Smooth muscle cell (in vitro differentiated cells): Measurements from ENCODE around the gene ITGBL1. TPM values are rescaled to one million over a fixed set of nuclear protein-coding genes. Genes with fewer than 3 reads are reported as not detected.

Source experiments
- DNase-seq: peaks from one replicate; lab custom pipeline; 2025; ENCODE audit not compliant: unreplicated experiment; lab: John Stamatoyannopoulos, UW
- H2AFZ ChIP-seq: fragments of 200-600 bp; sonication (generic); 2 replicates; pipeline ENCODE4 v1.6.0; 2016; ENCODE audit warnings: antibody characterized with exemption, low read depth, mild to moderate bottlenecking
- H3F3A ChIP-seq: fragments of 200-600 bp; sonication (generic); 2 replicates; pipeline ENCODE4 v1.6.0; 2017; ENCODE audit warnings: antibody characterized with exemption, low read depth
- H3K27ac ChIP-seq: fragments of 200-600 bp; sonication (generic); 2 replicates; pipeline ENCODE4 v1.5.1; 2016; ENCODE audit warnings: low read depth, mild to moderate bottlenecking
- H3K27me3 ChIP-seq: fragments of 200-600 bp; sonication (generic); 2 replicates; pipeline ENCODE4 v1.6.1; 2016; ENCODE audit warnings: low read depth, mild to moderate bottlenecking
- H3K36me3 ChIP-seq: fragments of 200-600 bp; sonication (generic); 2 replicates; pipeline ENCODE4 v1.5.1; 2016; ENCODE audit warnings: low read depth
- H3K4me1 ChIP-seq: fragments of 200-600 bp; sonication (generic); 2 replicates; pipeline ENCODE4 v1.5.1; 2016; ENCODE audit warnings: low read depth
- H3K4me2 ChIP-seq: fragments of 200-600 bp; sonication (generic); 2 replicates; pipeline ENCODE4 v1.6.0; 2016; ENCODE audit warnings: mild to moderate bottlenecking
- H3K4me3 ChIP-seq: fragments of 200-600 bp; sonication (generic); 2 replicates; pipeline ENCODE4 v1.5.1; 2016; ENCODE audit warnings: mild to moderate bottlenecking
- H3K79me2 ChIP-seq: fragments of 200-600 bp; sonication (generic); 2 replicates; pipeline ENCODE4 v1.6.0; 2016; ENCODE audit warnings: low read depth, mild to moderate bottlenecking
- H3K9ac ChIP-seq: fragments of 200-600 bp; sonication (generic); 2 replicates; pipeline ENCODE4 v1.6.0; 2016; ENCODE audit warnings: low read depth
- H3K9me3 ChIP-seq: fragments of 200-600 bp; sonication (generic); replicated peaks from 2 replicates; pipeline ENCODE4 v1.5.1; 2016; ENCODE audit warnings: low read depth
- H4K20me1 ChIP-seq: fragments of 200-600 bp; sonication (generic); 2 replicates; pipeline ENCODE4 v1.6.0; 2016; ENCODE audit warnings: low read depth
- WGBS: methylation state at CpG from one replicate; pipeline ENCODE4 v1.1.7; 2016; ENCODE audit warnings: low lambda C conversion rate; 5-methylcytosine and 5-hydroxymethylcytosine counted together
- polyA plus RNA-seq: library from polyadenylated mRNA; unstranded; fragments of >200 nt; fragmentation: Nextera tagmentation; extraction: Ambion mirVana; gene quantifications from 2 replicates; pipeline ENCODE4 v1.2.1, GENCODE V29; 2016
- total RNA-seq: library from RNA; depleted of rRNA; stranded (reverse); fragments of >200 nt; gene quantifications from 2 replicates; pipeline ENCODE4 v1.2.3, GENCODE V29; 2014
- TF ChIP-seq, protein P1 (sequence below): fragments of 200-600 bp; sonication (generic); IDR thresholded peaks from 2 replicates; pipeline ENCODE4 v1.5.1; 2017; ENCODE audit warnings: borderline replicate concordance, mild to moderate bottlenecking, antibody characterized with exemption; ENCODE audit not compliant: insufficient read depth, poor library complexity, severe bottlenecking

ITGBL1 gene
- total and polyA plus RNA-seq, 2 experiments from 2014 or later = 0.29 TPM; not detected in 1

DNA sequence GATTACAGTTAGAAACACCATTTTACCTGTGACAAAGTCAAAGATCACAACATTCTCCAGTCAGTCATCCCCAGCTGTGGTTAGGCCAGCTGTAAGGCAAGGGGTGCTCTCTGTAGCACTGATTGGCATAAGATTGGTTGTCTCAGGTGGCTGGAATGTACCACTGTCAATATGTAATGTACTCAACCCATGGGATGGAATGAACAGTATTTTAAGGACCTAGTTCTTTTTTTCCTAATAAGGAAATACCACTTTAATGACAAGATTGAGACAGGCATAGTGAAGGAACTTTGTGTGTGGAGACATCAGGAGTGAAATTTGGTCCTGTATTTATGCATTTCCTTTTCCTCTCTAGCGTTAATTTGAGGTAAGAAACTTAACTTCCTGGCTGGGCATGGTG lies 310.7 kb downstream of the ITGBL1 start:
- no peak overlapping the region for H2AFZ ChIP-seq
- no peaks in the 10 kb centered on the region for H4K20me1 ChIP-seq
- no peak overlapping the region for H3K4me3 ChIP-seq
- no peak overlapping the region for H3K4me2 ChIP-seq
- WGBS = 83% methylated on average over 1 of the region's 1 CpG
- no peak overlapping the region for H3K9ac ChIP-seq
- TF ChIP-seq, protein P1, sequence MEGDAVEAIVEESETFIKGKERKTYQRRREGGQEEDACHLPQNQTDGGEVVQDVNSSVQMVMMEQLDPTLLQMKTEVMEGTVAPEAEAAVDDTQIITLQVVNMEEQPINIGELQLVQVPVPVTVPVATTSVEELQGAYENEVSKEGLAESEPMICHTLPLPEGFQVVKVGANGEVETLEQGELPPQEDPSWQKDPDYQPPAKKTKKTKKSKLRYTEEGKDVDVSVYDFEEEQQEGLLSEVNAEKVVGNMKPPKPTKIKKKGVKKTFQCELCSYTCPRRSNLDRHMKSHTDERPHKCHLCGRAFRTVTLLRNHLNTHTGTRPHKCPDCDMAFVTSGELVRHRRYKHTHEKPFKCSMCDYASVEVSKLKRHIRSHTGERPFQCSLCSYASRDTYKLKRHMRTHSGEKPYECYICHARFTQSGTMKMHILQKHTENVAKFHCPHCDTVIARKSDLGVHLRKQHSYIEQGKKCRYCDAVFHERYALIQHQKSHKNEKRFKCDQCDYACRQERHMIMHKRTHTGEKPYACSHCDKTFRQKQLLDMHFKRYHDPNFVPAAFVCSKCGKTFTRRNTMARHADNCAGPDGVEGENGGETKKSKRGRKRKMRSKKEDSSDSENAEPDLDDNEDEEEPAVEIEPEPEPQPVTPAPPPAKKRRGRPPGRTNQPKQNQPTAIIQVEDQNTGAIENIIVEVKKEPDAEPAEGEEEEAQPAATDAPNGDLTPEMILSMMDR = no peak
- DNase-seq = no peak
- no peaks in the 10 kb centered on the region for H3K36me3 ChIP-seq
- no peaks in the 10 kb centered on the region for H3K9me3 ChIP-seq
- no peaks in the 10 kb centered on the region for H3K79me2 ChIP-seq
- no peaks in the 10 kb centered on the region for H3F3A ChIP-seq
- H3K27ac ChIP-seq = no peak overlapping the region
- no peaks in the 10 kb centered on the region for H3K27me3 ChIP-seq
- no peaks in the 10 kb centered on the region for H3K4me1 ChIP-seq

Other genes with a start within 250 kb of the ITGBL1 start
- 6.0 and 7.3 TPM in 2 replicates for gene NALCN, start 36.2 kb upstream of the ITGBL1 start, total RNA-seq
- 3.2 and 4.1 TPM in 2 replicates for gene NALCN, start 36.2 kb upstream of the ITGBL1 start, polyA plus RNA-seq